ENCODE results near the gene CCSAP.

The CCSAP gene

DNA sequence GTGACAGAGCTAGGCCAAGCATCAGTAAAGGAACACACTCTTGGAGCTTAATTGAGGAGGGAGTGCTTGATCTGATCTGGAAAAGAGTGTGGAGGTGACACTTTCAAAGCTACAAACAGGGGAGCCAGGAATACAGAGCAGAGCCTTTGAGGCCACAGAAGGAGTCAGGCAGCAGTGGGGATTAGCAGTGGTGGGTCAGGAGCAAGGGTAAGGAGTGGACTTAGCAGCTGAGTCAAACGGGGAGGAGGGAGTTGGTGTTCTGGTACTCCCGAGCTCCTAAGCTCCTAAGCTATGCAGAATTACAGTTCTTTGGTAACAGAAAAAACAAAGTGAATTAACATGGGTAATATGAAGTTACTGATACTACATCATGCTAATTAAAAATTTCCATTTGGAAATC, 57.4 kb downstream of the CCSAP start:
- DNase-seq = no peak

DNA sequence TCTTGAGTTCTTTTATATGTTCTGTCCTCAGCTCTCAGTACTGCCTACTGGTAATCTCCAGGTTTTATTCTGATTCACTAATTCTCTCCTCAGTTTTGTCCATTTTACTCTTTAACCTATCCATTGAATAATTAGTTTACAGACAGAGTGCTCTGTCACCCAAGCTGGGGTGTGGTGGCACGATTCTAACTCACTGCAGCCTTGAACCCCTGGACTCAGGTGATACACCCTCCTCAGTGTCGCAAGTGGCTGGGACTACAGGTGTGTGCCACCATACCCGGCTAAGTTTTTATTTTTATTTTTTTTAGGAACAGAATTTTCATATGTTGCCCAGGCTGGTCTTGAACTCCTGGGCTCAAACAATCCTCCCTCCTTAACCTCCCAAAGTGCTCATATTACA, 58.0 kb downstream of the CCSAP start:
- no peak for DNase-seq

DNA sequence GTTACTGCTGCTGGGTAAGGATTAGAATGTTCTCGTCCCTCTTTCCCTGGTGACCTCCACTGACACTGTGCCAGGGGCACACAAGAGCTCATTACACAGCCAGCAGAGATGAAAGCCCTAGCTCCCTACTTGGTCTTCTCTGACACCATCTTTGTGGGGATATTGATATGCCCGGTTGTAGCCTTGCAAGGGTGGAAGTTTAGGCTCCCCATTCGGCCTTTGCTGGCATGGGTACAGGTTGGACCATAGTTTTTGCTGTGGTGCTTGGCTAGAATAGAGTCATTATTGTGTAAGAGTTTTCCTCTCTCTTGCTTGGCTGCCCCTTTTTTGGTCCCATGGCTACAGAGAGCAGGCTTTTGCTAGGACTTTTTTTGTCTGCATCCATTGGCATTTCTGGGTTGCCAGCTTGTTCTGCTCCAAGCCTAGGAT, 59.6 kb downstream of the CCSAP start:
- DNase-seq = no peak

DNA sequence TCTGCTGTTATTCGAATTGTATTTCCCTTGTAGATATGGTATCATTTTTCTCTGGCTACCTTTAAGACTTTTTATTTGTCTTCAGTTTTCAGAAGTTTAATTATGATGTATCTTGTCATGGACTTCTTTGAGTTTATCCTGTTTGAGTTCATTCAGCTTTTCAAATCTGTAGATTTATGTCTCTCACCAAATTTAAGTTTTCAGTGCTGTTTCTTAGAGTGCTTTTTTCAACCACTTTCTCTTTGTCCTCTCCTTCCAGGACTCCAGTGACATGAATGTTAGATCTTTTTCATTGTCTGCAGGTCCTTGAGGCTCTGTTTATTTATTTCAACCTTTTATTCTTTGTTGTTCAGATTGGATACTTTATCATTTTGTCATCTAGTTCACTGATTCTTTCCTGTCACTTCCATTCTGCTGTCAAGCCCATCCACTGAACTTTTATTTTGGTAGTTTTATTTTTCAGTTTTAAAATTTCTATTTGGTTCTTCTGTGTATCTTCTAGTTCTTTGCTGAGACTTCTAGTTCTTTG, 60.5 kb downstream of the CCSAP start:
- DNase-seq = no peak

DNA sequence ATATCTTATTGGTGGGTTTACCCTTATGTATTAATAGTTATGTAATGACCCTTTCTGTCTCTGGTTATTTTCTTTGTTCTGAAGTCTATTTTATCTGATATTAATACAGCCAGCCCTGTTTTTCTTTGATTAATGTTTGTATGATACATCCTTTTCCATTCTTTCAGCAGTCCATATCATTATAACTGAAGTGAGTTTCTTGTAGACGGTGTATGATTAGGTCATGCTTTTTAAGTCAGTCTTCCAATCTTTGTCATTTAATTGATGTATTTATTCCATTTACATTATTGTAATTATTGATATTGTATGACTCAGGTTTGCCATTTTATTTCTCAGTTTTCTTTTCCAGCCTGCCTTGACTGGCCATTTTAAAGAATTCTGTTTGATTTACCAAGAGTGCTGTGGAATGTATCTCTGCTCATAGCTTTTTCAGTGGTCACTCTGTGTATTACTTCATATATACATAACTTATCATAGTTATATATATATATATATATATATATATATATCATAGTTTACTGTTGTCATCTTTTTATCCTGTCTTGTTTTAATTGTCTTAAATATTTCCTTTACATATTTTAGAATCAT, 61.4 kb downstream of the CCSAP start:
- no peak for DNase-seq

DNA sequence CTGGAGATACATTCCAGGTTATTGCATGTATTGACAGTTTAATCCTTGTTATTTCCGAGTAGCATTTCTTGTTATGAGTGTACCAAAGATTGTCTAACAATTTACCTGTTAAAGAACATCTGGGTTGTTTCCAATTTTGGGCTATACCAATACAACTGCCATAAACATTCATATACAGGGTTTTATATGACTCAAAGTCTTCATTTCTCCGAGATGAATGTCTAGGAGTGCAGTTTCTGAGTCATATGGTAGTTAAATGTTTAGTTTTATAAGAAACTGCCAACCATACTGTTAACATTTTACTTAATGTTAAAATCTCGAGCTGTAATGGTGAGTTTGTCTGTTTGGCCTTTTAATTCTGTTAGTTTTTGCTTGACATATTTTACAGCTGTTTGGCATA, 61.9 kb downstream of the CCSAP start:
- no peak for DNase-seq

DNA sequence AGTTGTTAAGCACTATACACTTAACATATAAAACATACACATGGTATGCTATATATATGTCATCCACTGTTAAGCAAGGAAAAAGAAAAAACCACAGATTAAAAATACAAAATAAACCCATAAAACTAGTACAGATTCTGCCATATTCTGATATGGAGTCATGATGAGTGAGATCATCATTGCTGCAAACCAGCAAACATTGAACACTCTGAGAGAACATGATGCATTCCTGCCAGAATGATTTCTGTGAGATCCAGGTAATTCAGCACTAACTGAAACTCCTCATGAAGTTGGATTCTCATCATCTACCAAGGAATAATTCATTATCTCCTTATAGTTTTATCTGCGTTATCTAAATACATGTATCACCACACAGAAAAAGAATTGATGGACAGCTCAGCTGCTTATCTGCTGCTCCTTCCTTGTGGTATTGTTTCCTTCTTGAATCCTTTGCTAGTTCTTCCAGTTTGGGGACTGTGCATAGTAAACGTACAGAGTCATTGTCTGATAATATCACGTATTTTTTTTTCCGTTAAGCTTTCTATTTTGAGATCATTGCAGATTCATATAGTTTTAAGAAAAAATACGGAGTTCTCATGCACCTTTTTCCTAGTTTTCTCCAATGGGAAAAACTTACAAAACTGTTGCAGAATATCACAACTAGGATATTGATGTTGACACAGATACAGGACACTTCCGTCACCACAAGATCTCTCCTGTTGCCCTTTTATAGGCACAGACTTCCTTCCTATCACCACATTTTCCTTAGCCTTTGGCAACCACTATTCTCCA, 62.6 kb downstream of the CCSAP start:
- DNase-seq = no peak

DNA sequence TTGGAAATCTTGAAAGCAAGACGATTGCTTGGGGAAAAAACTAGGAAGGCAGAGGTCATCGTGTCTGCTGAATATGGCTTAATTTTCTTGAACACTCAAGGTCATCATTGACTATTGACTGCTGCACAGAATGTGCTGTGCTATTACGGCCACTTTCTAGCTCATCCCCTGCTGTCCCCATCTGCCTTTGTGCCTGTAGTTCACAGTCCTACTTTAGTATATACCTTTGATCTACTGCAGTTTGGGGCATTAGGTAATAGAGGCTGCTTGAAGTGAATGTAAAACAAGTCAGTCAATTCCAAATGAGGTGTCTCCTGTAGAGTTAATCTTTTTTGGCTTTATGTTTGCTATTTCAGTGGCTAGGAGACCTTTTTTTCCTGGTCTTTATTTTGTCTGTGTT, 63.6 kb downstream of the CCSAP start:
- no peak for DNase-seq

DNA sequence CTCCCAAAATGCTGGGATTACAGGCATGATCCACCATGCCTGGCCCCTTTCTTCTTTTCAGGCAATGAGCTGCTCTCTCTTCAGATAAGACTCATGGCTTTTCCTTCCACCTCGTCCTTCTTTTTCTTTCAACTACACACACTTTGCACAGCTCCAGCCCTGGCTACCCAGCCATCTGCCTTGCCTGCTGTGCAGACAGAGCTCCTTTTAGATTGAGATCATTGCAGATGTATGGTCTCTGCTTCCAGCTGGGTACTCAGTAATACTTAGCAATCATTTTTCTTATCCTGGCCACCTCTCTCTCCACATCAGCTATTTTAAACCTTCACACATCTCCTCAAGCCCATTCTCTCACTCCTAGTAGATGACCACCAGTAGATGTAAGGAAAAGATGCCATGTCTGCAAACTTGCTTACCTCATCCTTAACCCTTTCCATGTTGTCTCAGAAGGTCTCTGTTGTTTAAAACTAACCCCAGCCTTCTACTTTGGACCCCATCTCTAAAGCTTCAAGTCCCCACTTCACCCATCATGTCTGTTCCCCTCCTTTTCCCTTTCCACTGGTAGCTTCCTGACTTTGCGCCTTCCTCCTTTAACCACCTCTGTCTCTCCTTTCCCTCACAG, 64.6 kb downstream of the CCSAP start:
- DNase-seq = no peak

DNA sequence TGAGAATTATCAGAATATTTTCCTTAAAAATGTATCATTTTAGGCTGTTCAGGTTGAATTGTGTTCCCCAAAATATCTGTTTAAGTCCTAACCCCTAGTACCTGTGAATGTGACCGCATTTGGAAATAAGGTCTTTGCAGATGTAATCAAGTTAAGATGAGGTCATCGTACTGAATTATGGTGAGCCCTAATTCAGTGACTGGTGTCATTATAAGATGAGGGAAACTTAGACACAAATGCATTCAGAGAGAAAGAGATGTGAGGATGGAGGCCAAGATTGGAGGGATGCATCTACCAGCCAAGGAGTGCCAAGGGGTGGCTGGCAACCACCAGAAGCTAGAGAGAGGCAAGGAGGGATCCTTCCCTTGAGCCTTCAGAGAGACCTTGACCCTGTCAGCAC, 67.8 kb downstream of the CCSAP start:
- DNase-seq = no peak

DNA sequence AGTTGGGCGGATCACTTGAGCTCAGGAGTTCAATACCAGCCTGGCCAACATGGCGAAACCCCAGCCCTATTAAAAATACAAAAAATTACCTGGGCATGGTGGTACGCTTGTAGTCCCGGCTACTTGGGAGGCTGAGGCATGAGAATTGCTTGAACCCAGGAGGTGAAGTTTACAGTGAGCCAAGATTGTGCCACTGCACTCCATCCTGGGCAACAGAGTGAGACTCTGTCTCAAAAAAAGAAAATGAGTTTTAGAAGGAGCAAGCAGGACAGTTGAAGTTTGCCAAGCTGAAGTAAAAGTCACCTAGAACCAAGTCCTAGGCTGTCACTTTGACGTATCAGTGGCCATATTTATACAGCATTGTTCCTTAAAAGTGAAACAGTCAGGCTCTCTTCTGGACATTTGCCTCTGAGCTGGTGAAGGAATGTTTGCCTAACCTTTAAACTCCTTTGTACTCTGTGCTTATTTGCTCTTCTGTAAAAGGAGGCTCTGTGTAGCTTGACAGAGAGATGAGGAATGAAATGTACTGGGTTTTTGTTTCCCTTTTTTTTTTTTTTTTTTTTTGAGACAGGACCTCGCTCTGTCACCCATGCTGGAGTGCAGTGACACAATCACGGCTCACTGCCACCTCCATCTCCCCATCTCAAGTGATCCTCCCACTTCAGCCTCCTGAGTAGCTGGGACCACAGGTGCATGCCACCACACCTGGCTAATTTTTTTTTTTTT, 69.2 kb downstream of the CCSAP start:
- no peak for DNase-seq

DNA sequence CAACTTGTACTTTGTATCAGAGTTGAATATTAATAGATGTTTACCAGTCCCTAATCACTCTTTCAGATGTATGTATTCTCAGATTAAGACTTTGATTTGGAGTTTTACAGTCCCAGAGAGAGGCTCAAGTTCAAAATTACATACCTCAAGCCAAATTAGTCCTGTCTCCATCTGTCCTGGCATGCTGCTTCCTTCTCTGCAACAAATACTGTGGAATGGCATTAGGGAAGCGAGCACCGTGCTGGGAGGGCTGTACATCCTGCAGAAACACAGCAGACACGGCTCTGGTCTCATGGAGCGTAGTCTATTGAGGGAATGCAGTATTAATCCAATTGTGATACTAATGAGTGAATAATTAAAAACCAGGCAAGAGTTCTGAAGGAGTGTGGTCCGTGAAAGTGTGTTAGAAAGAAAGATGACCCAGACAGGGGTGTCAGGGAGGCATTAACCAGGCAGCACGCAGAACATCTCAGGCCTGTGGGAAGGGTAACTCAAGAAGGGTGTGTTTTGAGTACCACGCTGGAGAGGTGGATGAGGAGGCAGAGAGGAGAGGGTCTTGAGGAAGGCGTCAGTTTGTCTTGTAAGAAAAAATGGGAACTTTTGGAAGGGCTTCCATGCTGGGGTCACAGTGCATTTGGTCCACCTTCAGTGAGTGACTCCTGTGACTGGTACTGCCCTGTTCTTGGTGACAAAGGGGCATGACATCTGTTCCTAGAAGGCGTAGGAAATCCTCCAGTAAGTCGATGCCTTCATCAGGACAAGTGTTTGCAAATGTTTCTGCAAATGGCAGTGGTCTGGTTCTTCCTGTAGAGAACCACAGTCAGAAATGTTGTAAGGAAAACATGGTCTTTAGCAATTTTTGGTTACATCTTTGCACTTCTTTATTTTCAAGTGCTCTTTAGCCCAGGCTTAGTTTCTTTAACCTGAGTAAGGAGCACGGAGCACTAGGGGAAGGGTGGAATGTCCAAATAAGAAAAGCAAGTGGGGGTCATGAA, 70.4 kb downstream of the CCSAP start:
- DNase-seq = no peak

DNA sequence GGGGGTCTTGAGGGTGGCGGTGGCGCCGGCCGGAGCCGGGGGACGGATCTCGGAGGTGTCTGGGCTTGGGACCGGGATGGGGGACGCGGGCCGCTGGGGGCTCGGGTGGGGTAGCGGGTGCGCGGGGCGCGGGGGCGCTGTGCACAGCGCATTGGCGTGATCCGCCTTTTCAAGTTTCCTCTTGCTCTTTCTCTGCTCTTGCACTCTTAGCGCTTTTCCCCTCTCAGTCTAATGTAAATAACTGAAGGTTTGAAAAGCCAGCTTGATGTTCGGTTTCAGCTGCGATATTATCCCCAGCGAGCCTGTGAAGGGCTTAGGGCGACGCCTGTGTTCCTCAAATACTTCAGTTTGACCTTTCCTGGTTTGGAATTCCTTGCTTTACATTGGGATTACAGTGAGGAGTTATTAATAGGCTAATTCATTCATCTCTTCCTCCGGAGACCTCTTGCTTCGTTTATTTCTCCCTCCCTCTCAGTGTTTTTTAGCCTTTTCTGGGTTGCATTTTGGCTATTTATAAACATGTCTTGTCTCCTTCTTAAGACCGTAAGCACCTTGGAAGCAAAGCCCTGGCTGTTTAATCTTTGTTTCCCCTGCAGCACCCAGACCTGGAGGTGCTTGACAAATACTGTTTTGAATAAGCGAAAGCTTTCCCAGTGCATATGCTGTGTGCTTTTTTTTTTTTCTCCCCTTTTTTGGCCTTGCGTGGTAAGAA, 71.2 kb downstream of the CCSAP start:
- peak; percentile 13 for DNase-seq
